Measurements from ENCODE around the gene PRMT5.
"Not testable (repeated sequence)": the region's sequence is repeated elsewhere in the genome, so short reads cannot be mapped to it uniquely, and the experiment has no call there.

PRMT5 gene

GRCh38 chr14:22929104-22929960 lies at the start of gene PRMT5:
PRMT5 (minus strand) TSS chr14:22929376; CDS start chr14:22929361, 15 bp downstream.
- DNase-seq (ENCODE audit: low read depth in 2 of 2), result peak; percentile 89 to 92

- no peak for DNase-seq (ENCODE audit: low read depth in 2 of 2)
Observed at GRCh38 chr14:22978487-22978837, 49.3 kb upstream of the PRMT5 start.

- no peak for DNase-seq (ENCODE audit: low read depth in 2 of 2)
Observed at GRCh38 chr14:22977684-22978486, 48.7 kb upstream of the PRMT5 start.

- DNase-seq (ENCODE audit: low read depth in 2 of 2), result no peak
Observed at GRCh38 chr14:22977434-22977683, 48.2 kb upstream of the PRMT5 start.

GRCh38 chr14:22976620-22977433 lies 47.7 kb upstream of the PRMT5 start:
- DNase-seq (ENCODE audit: low read depth in 2 of 2), result no peak

- DNase-seq (ENCODE audit: low read depth in 2 of 2), result no peak
Observed at GRCh38 chr14:22974530-22975313, 45.5 kb upstream of the PRMT5 start.

- DNase-seq (ENCODE audit: low read depth in 2 of 2), result no peak
Observed at GRCh38 chr14:22973217-22974032, 44.2 kb upstream of the PRMT5 start.

GRCh38 chr14:22972313-22972930 lies 43.2 kb upstream of the PRMT5 start:
- no peak for DNase-seq (ENCODE audit: low read depth in 2 of 2)

- DNase-seq (ENCODE audit: low read depth in 2 of 2), result no peak
Observed at GRCh38 chr14:22971152-22971551, 42.0 kb upstream of the PRMT5 start.

GRCh38 chr14:22966783-22967269 lies 37.6 kb upstream of the PRMT5 start:
- no peak for DNase-seq (ENCODE audit: low read depth in 2 of 2)

- not testable (repeated sequence) for DNase-seq (ENCODE audit: low read depth in 2 of 2)
Observed at GRCh38 chr14:22965916-22966782, 37.0 kb upstream of the PRMT5 start.

- DNase-seq (ENCODE audit: low read depth in 2 of 2), result no peak
Observed at GRCh38 chr14:22962061-22962676, 33.0 kb upstream of the PRMT5 start.

- no peak for DNase-seq (ENCODE audit: low read depth in 2 of 2)
Observed at GRCh38 chr14:22955702-22956569, 26.8 kb upstream of the PRMT5 start.

GRCh38 chr14:22952418-22952817 lies 23.2 kb upstream of the PRMT5 start:
- no peak for DNase-seq (ENCODE audit: low read depth in 2 of 2)

GRCh38 chr14:22951795-22952194 lies 22.6 kb upstream of the PRMT5 start:
- not testable (repeated sequence) for DNase-seq (ENCODE audit: low read depth in 2 of 2)

GRCh38 chr14:22945642-22946041 lies 16.5 kb upstream of the PRMT5 start:
- no peak for DNase-seq (ENCODE audit: low read depth in 2 of 2)

GRCh38 chr14:22939684-22940083 lies 10.5 kb upstream of the PRMT5 start:
- DNase-seq (ENCODE audit: low read depth in 2 of 2), result no peak

GRCh38 chr14:22935156-22935555 lies 6.0 kb upstream of the PRMT5 start:
- DNase-seq (ENCODE audit: low read depth in 2 of 2), result no peak
